Measurements from ENCODE around the gene ZC2HC1B.
"Not testable (repeated sequence)": the region's sequence is repeated elsewhere in the genome, so short reads cannot be mapped to it uniquely, and the experiment has no call there.

Gene ZC2HC1B

DNA sequence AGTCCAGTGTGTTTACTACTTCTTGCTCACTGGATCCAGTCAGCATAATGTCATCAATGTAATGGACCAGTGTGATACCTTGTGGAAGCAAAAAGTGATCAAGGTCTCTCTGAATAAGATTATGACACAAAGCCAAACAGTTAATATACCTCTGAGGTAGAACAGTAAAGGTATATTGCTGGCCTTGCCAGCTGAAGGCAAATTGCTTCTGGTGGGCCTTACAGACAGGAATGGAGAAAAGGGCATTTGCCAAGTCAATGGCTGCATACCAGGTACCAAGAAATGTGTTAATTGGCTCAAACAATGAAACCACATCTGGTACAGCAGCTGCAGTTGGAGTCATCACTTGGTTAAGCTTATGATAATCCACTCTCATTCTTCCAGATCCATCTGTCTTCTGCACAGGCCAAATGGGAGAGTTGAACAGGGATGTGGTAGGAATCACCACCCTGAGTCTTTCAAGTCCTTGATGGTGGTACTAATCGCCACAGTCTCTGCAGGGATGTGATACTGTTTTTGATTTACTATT is 7.0 kb downstream of the ZC2HC1B start:
- not testable (repeated sequence) for DNase-seq (ENCODE audit: low read depth)

DNA sequence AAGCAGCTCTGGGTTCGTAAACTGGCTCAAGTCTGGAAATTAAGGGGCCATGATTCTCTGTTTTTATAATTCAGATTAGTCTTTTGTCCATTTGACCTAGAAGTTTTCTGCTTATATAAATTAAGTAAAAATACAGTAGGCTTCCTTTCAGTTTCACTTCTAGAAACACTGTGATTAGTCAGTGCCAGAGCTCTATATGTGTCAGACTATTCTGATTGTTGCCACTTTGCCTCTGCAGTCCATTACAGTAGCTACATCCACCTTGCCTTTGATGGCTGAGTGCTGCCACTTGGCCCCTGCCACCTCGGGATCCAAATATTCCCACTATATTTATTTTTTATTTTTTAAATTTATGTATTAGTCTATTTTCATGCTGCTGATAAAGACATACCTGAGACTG is 7.9 kb downstream of the ZC2HC1B start:
- DNase-seq (ENCODE audit: low read depth), result peak; percentile 16

DNA sequence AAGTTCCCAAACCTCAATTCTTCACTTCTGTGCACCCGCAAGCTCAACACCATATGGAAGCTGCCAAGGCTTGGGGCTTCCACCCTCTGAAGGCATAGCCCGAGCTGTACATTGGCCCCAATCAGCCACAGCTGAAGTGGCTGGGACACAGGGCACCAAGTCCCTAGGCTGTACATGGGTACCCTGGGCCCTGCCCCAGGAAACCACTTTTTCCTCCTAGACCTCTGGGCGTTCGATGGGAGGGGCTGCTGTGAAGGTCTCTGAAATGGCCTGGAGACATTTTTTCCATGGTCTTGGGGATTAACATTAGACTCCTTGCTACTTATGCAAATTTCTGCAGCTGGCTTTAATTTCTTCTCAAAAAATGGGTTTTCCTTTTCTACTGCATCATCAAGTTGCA is 9.3 kb downstream of the ZC2HC1B start:
- not testable (repeated sequence) for DNase-seq (ENCODE audit: low read depth)

DNA sequence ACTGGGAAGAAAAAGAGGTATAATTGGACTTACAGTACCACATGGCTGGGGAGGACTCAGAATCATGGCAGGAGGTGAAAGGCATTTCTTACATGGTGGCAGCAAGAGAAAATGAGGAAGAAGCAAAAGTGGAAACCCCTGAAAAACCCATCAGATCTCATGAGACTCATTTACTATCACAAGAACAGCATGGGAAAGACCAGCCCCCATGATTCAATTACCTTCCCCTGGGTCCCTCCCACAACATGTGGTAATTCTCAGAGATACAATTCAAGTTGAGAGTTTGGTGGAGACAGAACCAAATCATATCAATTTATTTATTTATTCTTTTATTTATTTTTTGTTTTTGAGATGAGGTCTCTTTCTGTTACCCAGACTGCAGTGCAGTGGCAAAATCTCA is 10.2 kb downstream of the ZC2HC1B start:
- not testable (repeated sequence) for DNase-seq (ENCODE audit: low read depth)

DNA sequence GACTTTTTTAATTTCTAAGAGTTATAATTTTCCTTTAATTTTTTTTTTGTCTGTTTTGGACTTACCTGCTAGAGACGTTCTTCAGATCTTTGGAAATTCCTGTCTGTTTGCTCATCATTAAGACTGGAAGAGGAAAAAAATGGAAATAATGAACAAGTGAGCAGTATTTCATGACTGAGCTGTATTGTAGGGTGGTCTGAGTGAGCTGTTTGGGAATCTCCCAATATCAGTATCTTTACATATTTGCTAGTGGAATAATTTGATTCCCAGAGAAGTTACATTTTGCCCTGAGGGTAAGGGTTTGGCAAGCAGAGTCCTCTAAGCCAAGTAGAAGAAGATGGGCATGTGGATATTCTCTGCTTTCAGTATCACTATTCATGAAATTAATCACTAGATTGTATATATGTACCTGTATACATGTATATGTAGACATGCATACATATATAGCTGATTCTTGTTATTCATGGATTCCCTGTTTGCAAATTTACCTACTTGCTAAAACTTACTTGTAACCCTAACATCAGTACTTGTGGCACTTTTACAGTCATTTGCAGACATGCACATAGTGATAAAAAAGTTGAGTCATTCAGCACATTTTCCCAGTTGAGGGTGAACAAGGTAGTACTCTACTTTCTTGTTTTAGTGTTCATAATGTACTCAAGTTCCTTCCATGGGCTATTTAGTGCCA is 13.5 kb downstream of the ZC2HC1B start:
- DNase-seq (ENCODE audit: low read depth), result no peak

DNA sequence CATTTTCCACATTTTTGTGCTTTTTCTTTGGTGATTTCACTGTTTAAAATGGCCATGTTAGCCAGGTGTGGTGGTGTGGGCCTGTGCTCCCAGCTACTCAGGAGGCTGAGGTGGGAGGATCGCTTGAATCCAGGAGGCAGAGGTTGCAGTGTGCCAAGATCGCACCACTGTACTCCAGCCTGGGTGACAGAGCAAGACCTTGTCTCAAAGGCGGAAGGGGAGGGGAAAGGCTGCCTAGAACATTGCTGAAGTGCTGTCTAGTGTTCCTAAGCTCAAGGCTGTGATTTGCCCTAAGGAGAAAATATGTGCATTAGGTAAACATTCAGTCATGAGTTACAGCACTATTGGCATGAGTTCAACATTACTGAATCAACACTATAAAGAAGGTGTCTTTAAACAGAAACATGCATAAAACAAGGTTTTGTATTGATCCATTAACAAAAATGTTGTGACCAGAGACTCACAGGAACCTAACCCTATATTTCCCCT is 14.0 kb downstream of the ZC2HC1B start:
- peak; percentile 20 for DNase-seq (ENCODE audit: low read depth)

DNA sequence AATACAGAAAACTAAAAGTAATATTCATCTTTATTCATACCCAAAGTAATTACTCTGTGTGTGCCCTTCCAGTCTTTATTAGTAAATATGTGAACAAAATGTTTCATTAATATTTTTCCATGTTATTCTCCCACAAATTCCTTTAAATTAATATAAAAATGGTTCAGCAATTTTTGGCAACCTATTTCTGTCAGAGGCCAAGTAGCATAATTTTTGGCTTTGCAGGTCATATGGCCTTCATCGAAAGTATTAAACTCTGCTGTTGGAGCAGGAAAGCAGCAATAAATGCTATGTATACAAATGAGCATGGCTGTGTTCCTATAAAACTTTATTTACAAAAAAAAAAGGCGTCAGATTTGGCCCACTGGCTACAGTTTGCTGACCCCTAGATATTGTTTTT is 16.1 kb downstream of the ZC2HC1B start:
- DNase-seq (ENCODE audit: low read depth), result no peak

DNA sequence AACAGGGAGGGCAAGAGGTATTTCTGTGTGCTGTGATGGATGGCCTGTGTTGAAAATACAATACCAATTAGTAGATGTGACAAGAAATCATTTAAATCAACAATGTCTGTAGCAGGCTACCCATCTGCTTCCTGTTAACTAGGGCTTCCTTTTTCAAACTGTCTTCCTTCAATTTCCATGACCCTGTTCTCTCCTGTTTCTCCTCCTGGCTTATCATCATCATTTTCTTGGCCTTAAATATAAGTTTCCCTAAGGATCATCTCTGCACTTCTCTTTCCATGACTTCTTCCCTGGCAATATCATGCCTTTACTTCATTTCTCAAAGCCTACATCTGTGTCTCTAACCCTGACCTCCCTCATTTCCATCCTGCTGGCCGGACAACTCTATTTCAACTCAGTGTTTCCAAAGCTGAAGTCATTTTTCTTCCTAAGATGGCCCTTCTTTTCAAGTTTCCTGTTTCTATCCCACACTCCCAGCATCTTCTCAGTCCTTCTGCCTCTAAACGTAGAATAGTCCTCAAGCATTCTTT is 18.2 kb downstream of the ZC2HC1B start:
- DNase-seq (ENCODE audit: low read depth), result no peak

DNA sequence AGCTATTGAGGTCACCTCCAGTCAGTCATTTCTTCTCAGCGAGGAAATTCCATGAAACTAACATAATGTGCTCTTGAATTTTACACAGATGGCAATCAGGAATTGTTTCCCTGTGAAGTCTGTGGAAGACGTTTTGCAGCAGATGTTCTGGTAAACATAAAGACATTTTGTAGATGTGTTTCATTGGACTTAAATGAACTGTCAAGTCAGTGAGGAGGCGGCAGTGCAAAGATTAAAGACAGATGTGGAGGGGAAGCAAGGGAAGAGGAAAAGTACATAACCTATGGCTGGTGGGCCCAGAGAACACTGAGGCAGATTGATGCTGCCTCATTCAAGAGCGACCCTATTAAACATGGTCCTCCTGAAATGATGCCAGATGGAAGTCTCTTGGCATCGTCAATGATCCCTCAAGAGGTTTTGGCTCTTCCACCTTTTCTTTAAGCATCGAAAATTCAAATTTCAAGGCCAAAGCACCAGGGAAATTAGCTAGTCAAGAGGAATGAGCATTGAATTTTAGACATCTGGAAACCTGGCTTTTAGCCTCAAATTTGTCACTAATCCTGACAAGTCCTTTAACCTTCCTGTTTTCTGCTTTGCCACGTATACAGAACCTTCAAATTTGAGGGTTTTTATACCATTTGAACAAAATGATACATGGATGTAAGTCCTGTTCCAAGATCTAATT is 20.1 kb downstream of the ZC2HC1B start:
- DNase-seq (ENCODE audit: low read depth), result no peak

DNA sequence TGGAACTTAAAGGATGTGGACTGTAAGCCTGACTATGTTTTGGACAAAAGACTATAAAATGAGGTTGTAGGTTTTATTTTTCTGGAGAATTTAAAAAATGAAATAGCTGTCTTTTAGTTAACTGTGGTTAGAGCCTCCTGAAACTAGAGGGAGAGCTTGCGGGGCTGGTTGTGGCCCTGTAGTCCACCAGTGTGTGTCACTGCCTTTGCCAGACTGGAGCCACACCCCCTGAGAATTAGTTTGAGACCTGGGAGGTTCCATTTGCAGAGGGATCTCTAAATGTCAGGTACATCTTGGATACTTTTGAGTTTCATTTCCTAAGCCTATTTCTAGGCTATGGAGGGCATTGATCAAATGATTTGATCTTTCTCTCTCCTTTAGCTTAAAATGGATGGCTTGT is 20.8 kb downstream of the ZC2HC1B start:
- DNase-seq (ENCODE audit: low read depth), result no peak

DNA sequence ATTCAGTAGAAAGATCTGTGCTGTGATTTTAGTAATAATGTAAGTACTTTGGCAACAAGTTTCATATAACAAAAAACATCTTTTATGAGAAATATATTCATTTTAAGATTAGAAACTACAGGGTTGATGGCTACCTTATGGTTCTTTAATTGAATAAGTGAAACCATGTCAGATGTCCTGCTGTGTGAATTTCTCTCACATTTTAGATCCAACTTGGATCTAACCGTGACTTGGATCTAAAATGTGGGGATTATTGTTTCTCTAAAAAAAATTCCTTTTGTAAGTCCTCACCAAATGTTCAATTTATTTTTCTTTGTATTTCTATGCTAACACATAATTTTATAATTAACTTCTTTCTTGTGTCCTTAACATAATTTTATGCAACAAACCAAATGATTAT is 30.4 kb downstream of the ZC2HC1B start:
- no peak for DNase-seq (ENCODE audit: low read depth)

DNA sequence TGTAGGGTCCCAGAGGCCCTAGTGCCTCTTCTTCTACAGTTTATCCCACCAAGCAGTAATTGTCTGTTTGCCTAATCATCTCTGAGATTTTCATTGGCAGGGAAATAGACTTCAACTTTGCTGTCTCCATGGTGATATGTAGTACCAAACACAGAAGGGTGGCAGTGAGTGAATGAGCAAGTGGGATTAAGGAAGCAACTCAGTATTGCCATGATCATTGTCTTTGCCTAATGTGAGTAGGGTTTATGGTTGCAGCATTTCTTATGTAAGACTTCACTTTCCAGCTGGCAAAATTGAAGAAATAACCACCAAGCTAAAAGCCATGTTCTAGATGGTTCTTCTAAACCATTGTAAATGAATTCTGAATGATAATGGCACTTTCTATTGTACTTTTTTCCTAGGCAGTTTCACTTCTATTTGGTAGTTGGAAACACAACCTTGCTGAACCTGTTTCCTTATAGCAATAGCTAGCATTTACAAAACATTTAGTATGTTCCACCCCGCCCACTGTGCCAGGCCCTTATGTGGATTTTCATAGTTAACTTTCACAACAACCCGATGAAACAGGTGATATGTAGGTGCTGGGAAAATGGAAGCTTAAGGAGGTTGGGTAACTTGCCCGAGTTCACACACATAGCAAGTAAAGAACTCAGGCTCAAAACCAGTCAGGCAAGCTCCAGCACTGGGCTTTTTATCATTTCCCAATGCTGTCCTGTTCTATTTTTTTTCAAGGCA is 32.0 kb downstream of the ZC2HC1B start:
- no peak for DNase-seq (ENCODE audit: low read depth)

DNA sequence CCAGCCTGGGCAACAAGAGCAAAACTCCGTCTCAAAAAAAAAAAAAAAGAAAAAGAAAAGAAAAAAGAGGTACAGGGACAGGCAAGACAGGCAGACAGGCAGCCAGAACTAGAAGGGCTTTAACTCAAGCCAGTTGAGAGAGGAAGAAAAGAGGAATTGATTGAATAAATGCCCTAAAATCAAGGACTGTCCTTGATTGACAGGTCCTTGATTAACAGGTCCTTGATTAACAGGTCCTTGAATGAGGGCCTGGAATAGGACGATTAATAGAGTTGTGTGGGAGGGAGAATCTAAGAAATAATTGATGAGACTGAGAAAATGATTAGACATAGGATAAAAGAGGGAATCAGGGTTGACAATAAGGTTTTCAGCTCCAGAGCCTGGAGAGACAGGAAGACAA is 36.1 kb downstream of the ZC2HC1B start:
- no peak for DNase-seq (ENCODE audit: low read depth)

DNA sequence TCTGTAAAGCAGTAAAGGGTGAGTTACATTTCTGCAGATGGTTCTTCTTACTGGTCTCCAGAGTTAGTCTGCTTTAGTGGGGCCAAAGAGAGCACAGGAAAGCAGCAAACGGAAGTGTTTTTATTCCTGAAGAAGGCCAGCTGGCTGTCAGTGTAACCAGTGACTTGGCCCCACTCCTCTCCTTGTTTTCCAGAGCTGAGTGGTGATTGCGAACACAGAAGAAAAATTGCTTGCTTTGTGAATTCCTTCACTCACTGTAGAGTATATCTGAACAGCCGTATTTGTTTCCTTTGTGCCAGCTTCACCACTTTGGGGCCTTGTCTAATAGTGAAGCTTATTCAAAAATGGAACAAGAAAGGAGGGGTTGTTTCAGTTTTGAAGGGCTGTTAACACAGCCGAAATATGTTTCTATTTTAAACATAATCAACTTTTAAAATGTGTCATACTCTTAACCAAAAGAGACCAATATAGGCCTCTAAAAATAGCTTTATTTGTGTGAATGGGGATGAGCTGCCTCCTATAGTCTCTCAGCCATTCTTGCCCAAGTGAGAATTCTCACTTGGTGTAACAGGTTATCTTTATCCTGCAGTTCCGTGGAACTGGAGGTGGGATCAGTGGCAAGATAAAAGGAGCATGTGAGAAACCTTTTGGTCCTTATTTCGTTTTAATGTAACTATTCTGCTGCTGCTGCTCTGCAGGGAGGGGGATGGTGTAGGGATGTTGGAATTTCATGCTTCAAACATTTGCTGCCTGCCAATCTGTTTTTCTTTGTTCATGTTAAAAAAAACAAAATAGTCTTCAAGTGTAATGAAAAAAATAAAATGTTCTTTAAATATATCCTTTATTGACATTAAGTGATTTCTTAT is 37.8 kb downstream of the ZC2HC1B start:
- peak; percentile 59 for DNase-seq (ENCODE audit: low read depth)

DNA sequence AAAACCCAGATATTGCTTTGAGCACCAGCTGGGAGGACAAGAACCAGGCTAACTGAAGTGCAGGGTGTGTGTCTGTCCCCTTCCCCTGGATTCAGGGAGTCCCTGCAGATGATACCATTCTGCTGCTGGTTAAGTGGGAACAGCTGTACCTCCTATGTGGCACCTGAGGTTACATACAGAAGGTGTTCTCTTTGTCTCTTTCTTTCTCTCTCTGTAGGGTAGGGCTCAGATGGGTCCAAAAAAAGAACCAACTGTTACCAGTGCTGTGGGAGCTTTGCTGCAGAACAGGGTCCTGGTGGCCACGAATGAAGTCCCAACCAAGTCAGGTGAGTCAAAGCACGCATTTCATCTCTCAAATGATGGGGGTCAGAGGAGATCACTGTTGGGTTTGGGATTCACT is 38.6 kb downstream of the ZC2HC1B start:
- no peak for DNase-seq (ENCODE audit: low read depth)

DNA sequence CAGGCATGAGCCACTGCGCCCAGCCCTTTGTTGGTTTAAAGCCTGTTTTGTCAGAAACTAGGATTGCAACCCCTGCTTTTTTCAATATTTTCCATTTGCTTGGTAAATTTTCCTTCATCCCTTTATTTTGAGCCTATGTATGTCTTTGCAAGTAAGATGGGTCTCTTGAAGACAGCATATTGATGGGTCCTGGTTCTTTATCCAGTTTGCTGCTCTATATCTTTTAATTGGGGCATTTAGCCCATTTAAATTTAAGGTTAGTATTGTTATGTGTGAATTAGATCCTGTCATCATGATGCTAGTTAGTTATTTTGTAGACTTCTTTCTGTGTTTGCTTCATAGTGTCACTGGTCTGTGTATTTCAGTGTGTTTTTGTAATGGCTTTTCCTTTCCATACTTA is 46.8 kb downstream of the ZC2HC1B start:
- DNase-seq (ENCODE audit: low read depth), result peak; percentile 2

DNA sequence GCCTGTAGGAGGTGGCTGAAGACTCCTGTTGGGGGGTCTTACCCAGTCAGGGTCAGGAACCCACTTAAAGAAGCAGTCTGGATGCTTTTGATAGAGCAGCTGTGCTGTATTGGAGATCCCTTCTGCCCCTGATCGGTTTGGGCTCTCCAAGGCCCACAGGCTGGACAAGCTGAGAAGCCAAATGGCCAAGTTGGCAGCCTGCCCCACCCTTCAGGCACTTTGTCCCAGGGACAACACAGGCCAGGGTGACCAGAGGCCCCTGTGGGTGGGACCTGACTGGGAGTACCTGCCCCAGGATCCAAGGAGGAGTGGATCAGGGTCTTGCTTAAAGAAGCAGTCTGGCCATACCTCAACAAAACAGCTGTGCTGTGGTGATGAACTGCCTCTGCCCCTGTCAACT is 48.4 kb downstream of the ZC2HC1B start:
- DNase-seq (ENCODE audit: low read depth), result no peak

DNA sequence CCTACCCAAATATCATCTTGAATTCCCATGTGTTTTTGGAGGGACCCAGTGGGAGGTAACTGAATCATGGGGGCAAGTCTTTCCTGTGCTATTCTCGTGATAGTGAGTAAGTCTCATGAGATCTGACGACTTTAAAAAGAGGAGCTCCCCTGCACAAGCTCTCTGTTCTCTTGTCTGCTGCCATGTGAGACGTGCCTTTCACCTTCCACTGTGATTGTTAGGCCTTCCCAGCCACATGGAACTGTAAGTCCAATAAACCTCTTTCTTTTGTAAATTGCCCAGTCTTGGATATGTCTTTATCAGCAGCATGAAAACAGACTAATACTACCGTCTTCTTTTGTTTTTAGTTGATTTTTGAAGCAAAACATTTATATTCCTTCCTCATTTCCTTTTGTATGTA is 52.8 kb downstream of the ZC2HC1B start:
- not testable (repeated sequence) for DNase-seq (ENCODE audit: low read depth)

DNA sequence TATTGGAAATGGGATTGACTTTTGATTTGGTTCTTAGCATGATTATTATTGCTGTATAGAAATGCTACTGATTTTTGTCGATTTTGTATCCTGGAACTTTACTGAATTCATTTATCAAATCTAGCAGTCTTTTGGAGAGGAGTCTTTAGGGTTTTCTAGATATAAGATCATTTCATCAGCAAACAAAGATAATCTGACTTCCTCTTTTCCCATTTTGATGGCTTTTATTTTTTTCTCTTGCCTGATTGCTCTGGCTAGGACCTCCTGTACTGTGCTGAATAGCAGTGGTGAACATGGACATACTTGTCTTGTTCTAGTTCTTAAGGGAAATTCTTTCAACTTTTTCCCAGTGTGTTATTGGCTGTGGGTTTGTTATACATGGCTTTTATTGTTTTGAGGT is 64.6 kb downstream of the ZC2HC1B start:
- no peak for DNase-seq (ENCODE audit: low read depth)

DNA sequence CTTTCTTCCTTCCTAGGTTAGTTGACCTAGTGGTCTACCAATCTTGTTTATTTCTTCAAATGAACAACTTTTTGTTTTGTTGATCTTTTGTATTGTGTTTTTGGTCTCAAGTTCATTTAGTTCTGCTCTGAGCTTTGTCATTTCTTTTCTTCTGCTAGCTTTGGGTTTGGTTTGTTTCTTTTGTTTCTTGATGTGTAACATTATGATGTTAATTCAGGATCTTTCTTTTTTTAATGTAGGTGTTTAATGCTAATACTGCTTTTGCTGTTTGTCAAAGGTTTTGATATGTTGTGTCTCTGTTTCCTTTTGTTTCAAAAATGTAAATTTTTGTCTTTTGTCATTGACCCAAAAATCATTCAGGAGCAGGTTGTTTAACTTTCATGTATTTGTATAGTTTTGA is 65.7 kb downstream of the ZC2HC1B start:
- no peak for DNase-seq (ENCODE audit: low read depth)

DNA sequence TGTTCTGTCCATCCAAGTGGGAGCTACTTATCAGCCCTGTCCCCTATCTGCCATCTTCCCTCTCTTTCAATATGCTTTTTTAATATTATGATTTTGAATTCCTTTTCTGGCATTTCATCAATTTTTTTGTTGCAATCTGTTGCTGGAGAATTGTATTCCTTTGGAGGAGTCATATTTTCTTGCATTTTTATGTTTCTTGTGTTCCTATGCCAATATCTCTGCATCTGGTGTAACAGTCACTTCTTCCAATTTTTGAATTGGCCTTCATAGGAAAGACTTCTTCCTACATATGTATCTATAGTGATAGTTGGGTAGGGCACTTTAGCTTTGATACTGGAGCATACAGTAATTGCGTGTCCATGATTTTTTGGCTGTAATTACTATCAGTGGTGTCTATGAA is 70.1 kb downstream of the ZC2HC1B start:
- DNase-seq (ENCODE audit: low read depth), result no peak

DNA sequence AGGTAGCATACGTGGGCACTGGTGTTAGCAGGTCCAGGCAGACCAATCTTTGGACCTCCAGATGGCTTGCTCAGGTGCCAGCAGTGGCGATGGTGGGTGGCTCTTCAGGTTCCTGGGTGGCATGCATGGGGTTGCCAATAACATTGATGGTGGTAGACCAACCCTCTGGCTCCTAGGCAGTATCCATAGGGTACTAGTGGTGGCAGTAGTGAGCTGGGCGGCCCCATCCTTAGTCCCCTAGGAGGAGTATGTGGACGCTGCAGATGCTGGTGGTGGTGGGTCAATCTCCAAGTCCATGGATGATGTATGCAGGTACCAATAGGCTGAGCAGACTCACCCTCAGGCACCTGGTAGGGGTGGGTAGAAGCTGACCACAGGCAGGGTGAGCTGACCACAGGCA is 70.6 kb downstream of the ZC2HC1B start:
- DNase-seq (ENCODE audit: low read depth), result no peak
